Ovary (tissue), 3 donors: ENCODE results near the gene SPATA2L.

Experiments used
- EP300 ChIP-seq: sonication (generic); formaldehyde crosslinking; IDR thresholded peaks from one replicate; pipeline ENCODE4 v1.6.1; 2017; ENCODE audit warnings: antibody characterized with exemption
- POLR2A ChIP-seq: fragments of 450-650 bp; IDR thresholded peaks from one replicate; pipeline ENCODE4 v1.6.1; 2017; ENCODE audit warnings: antibody characterized with exemption, mild to moderate bottlenecking, moderate library complexity
- TF ChIP-seq, protein P1 (sequence below), 3 donors: fragments of 450-650 bp in 2 of 3; fragments of 200-600 bp in 1 of 3; IDR thresholded peaks; one replicate each; pipeline versions ENCODE4 v1.5.1 to v1.8.0; 2016 to 2022; ENCODE audit warnings: antibody characterized with exemption in 3 of 3, mild to moderate bottlenecking in 1 of 3
- donor health status: DM: no; HTN: no; CAD: no.

DNA sequence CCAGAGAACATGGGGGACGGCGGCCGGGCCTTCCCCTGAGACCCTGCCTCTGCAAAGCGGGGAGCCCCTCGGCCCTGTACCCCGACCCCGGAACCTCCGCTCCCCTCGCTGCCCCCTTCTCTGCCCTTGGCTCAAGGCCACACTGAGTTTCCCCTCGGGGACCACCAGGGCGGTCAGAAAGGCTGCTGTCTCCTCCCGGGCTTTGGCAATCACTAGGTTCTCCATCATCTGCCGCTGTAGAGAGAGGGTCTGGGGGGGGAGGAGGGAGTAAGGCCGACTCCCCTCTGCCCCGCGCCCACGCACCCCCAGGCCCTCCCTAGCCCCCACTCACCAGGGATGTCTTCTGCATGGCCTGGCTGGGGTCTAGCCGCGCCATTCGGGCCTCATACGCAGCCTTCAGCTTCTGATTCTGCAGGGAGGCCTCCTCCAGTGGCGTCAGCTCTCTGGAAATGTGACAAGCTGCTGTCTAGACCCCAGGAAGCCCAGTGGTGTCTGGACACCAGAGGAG, 10.8 kb upstream of the SPATA2L start:
- TF ChIP-seq, protein P1, sequence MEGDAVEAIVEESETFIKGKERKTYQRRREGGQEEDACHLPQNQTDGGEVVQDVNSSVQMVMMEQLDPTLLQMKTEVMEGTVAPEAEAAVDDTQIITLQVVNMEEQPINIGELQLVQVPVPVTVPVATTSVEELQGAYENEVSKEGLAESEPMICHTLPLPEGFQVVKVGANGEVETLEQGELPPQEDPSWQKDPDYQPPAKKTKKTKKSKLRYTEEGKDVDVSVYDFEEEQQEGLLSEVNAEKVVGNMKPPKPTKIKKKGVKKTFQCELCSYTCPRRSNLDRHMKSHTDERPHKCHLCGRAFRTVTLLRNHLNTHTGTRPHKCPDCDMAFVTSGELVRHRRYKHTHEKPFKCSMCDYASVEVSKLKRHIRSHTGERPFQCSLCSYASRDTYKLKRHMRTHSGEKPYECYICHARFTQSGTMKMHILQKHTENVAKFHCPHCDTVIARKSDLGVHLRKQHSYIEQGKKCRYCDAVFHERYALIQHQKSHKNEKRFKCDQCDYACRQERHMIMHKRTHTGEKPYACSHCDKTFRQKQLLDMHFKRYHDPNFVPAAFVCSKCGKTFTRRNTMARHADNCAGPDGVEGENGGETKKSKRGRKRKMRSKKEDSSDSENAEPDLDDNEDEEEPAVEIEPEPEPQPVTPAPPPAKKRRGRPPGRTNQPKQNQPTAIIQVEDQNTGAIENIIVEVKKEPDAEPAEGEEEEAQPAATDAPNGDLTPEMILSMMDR (IDR thresholded peaks at IDR 0.05), result no peak
- no peak for TF ChIP-seq EP300
- no peak for TF ChIP-seq POLR2A
